HG02885 (cell line): ENCODE results near the gene PEX1.
"Not testable (repeated sequence)": the region's sequence is repeated elsewhere in the genome, so short reads cannot be mapped to it uniquely, and the experiment has no call there.

Source experiments
- ATAC-seq: cut with Tn5 transposase; IDR thresholded peaks from one replicate; pipeline ENCODE4 v1.9.1; 2021; ENCODE audit warnings: mild to moderate bottlenecking; ENCODE audit not compliant: unreplicated experiment, poor library complexity

The PEX1 gene

DNA sequence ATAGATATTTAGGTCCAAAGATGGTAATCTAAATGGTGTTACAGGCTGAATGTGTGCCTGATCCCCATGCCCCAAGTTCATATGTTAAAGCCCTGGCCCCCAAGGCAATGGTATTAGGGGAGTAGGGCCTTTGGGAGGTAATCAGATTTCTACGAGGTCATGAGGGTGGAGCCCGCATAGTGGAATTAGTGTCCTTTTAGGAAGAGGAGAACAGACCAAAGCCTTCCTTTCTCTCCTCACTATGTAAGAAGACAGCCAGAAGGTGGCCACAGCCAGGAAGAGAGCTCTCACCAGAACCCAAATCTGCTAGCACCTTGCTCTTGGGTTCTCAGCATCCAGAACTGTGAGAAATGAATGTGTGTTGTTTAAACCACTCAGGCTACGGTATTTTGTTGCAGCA is 65.8 kb downstream of the PEX1 start:
- ATAC-seq, result no peak

GRCh38 chr7:92461027-92462003 is 67.0 kb downstream of the PEX1 start:
- peak; percentile 84 for ATAC-seq

- ATAC-seq, result no peak
Measured at GRCh38 chr7:92460510-92460909, 67.8 kb downstream of the PEX1 start.

- no peak for ATAC-seq
Measured at GRCh38 chr7:92460109-92460508, 68.2 kb downstream of the PEX1 start.

GRCh38 chr7:92456236-92456635 is 72.1 kb downstream of the PEX1 start:
- ATAC-seq, result no peak

DNA sequence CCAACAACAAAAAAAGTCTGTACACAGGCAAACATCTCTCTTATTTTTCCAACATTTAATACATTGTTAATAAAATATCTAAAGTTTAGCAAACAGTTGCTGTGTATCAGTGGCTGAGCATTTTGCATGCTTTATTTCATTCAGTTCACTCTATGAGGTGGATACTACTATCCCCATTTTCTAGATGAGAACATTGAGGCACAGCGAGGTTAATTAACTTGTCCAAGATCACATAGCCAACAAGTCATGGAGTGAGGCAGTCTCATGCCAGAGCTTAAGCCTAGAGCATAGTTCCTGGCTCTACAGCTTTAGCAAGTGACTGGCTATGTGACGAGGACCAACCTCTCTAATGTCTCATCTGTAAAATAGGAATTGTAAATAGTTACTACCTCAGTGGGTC is 76.7 kb downstream of the PEX1 start:
- no peak for ATAC-seq

DNA sequence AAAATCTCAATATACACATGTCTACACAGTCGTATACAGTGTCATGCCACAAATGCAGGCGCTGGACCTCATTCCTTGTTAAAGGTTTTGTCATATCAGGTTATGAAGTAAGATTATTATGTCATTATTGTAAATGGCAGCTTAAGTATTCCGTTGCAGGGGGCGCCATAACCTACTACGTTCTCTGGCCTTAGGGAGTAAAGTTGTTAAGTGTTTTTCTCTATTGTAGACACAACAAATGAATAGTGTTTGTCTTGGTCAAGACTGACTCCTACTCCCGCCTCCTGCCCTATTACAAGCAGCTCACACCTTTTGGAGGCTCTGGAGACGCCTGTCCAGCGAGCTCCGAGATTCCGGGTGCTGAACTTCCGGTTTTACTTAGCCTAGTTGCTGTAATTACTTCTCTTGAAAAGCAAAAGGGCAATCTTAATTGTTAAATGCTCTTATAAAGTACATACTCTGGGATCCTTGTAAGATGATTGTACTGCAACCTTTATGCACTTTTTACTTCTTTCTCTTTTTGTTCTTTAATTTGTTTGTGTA is 80.0 kb downstream of the PEX1 start:
- peak; percentile 37 for ATAC-seq

GRCh38 chr7:92447345-92448204 is 80.7 kb downstream of the PEX1 start, which contains the start of gene GATAD1:
Gene GATAD1, plus strand, starts transcription at chr7:92447482. Its CDS starts 248 bp downstream, at chr7:92447730.
- ATAC-seq, result peak; percentile 90

- ATAC-seq, result no peak
Measured at GRCh38 chr7:92446869-92447344, 81.4 kb downstream of the PEX1 start.

- not testable (repeated sequence) for ATAC-seq
Measured at GRCh38 chr7:92442720-92443119, 85.6 kb downstream of the PEX1 start.

DNA sequence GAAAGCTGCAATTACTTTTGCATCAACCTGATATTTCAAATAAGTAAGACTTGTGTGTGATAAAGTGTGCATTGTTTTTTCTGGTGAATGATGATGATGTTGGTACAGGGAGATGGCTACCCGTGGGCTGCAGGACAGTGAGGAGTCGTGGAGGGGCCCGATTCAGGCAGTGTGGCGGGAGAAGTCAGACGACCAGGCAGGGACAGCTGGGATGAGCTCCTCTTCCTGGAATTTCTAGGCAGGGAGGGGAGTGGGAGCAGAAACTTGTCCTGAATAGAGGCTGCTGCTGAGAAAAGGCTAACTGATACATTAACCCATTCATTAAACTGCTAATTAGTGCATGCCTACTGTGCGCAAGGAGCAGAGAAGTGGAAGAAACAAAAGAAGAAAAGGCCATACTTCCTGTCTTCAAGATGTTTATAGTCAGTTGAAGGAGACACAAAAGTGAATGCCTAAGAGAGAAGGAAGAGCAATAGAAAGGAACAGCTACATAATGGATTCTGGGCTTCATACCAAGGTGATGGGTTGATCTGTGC is 90.3 kb downstream of the PEX1 start:
- ATAC-seq, result no peak
